GM12878 (cell line): ENCODE measurements around the gene RNASEL. TPM values are rescaled to one million over a fixed set of nuclear protein-coding genes. Genes with fewer than 3 reads are reported as not detected.
A peak's percentile ranks its signal among the peaks of the same experiment; 100 is the strongest.

ENCODE experiments used
- ATAC-seq: fragments of 200-7000 bp; cut with Tn5 transposase; 3 replicates; pipeline ENCODE4 v1.9.1; 2020; ENCODE audit warnings: mild to moderate bottlenecking, moderate library complexity
- BruUV-seq: library from RNA; stranded (reverse); fragments of 400-500 nt; replicated peaks from 2 replicates; lab custom pipeline; 2021; lab: Mats Ljungman, UMichigan
- CTCF ChIA-PET: fragments of 300-600 bp; sonication (Branson Sonifier 250); formaldehyde crosslinking; extraction: SDS; loops from one replicate; lab custom pipeline; 2021; ENCODE audit warnings: inconsistent platforms; lab: Yijun Ruan, JAX
- POLR2A ChIA-PET: fragments of 350-600 bp; formaldehyde crosslinking; extraction: SDS; loops from one replicate; lab custom pipeline; 2021; ENCODE audit warnings: inconsistent platforms; lab: Charles Lee
- RAD21 ChIA-PET: fragments of 300-600 bp; sonication (Branson Sonifier 250); formaldehyde crosslinking; loops from one replicate; lab custom pipeline; 2023; ENCODE audit warnings: antibody characterized with exemption; ENCODE audit not compliant: unreplicated experiment; lab: Charles Lee
- SMC1A ChIA-PET: fragments of 300-600 bp; sonication (Branson Sonifier 250); formaldehyde crosslinking; loops from one replicate; lab custom pipeline; 2023; ENCODE audit not compliant: unreplicated experiment, uncharacterized antibody; lab: Charles Lee
- DNase-seq: peaks from one replicate; pipeline ENCODE4 v3.0.0-alpha.2; 2011; ENCODE audit warnings: low read depth, low spot score
- FAIRE-seq: peaks from 3 replicates; lab custom pipeline; 2011; peaks lifted over from hg19 to GRCh38; lab: Jason Lieb, UNC
- H2AFZ ChIP-seq: 2 replicates; pipeline ENCODE4 v1.6.0; 2011; ENCODE audit warnings: low read depth, low read length, control low read depth; ENCODE audit not compliant: control insufficient read depth
- H3K27ac ChIP-seq: 2 replicates; pipeline ENCODE4 v1.5.1; 2011; ENCODE audit warnings: control low read depth; ENCODE audit not compliant: control insufficient read depth, insufficient read depth
- H3K27me3 ChIP-seq, 2 experiments: replicated peaks in 1 of 2; 2 replicates each; pipeline versions ENCODE4 v1.6.0 to v1.6.1; 2011; ENCODE audit warnings: low read length in 1 of 2; ENCODE audit not compliant: control insufficient read depth in 2 of 2, insufficient read depth in 2 of 2
- H3K36me3 ChIP-seq, 2 experiments: 2 replicates each; pipeline ENCODE4 v1.5.1; 2011; ENCODE audit warnings: low read length in 1 of 2; ENCODE audit not compliant: control insufficient read depth in 2 of 2, insufficient read depth in 2 of 2
- H3K4me1 ChIP-seq: 2 replicates; pipeline ENCODE4 v1.6.1; 2011; ENCODE audit warnings: mild to moderate bottlenecking, low read length, moderate library complexity, mixed read lengths; ENCODE audit not compliant: control insufficient read depth, insufficient read depth
- H3K4me2 ChIP-seq: 2 replicates; pipeline ENCODE4 v1.6.0; 2011; ENCODE audit warnings: control low read depth; ENCODE audit not compliant: control insufficient read depth, insufficient read depth
- H3K4me3 ChIP-seq: fragments of 200-600 bp; sonication (generic); 2 replicates; pipeline ENCODE4 v1.5.1; 2016
- H3K79me2 ChIP-seq: 2 replicates; pipeline ENCODE4 v1.6.0; 2011; ENCODE audit warnings: low read length; ENCODE audit not compliant: control insufficient read depth, insufficient read depth
- H3K9ac ChIP-seq: 2 replicates; pipeline ENCODE4 v1.8.0; 2011; ENCODE audit warnings: low read length, control low read depth, mixed read lengths; ENCODE audit not compliant: control insufficient read depth, insufficient read depth
- H3K9me3 ChIP-seq: replicated peaks from 3 replicates; pipeline ENCODE4 v1.5.1; 2011; ENCODE audit warnings: mild to moderate bottlenecking, low read length; ENCODE audit not compliant: control insufficient read depth, insufficient read depth
- H4K20me1 ChIP-seq: 2 replicates; pipeline ENCODE4 v1.6.0; 2011; ENCODE audit not compliant: control insufficient read depth, insufficient read depth
- CBX5 ChIP-seq: sonication (generic); IDR thresholded peaks from 2 replicates; pipeline ENCODE4 v1.6.1; 2016; ENCODE audit warnings: low read depth, moderate library complexity, mild to moderate bottlenecking, inconsistent platforms
- CHD1 ChIP-seq: IDR thresholded peaks from 2 replicates; pipeline ENCODE4 v1.6.1; 2012; ENCODE audit warnings: low read depth, low read length, improper control_type of control experiment
- CHD2 ChIP-seq: IDR thresholded peaks from 2 replicates; pipeline ENCODE4 v1.6.1; 2011; ENCODE audit warnings: low read depth, low read length, improper control_type of control experiment, borderline replicate concordance
- CUX1 ChIP-seq: IDR thresholded peaks from 2 replicates; pipeline ENCODE4 v1.6.1; 2012; ENCODE audit warnings: improper control_type of control experiment, low read depth, low read length; ENCODE audit not compliant: insufficient replicate concordance
- EGR1 ChIP-seq, 2 experiments: IDR thresholded peaks; 1 replicate in 1 of 2; 2 replicates in 1 of 2; pipeline ENCODE4 v1.6.1; 2011 to 2012; ENCODE audit warnings: low read depth in 2 of 2, low read length in 2 of 2, borderline replicate concordance in 1 of 2, mild to moderate bottlenecking in 1 of 2, moderate library complexity in 1 of 2
- ESRRA ChIP-seq: IDR thresholded peaks from 2 replicates; pipeline ENCODE4 v1.6.1; 2012; ENCODE audit warnings: mild to moderate bottlenecking, low read length, improper control_type of control experiment
- MTA3 ChIP-seq: IDR thresholded peaks from 2 replicates; pipeline ENCODE4 v1.6.1; 2012; ENCODE audit warnings: low read length, inconsistent platforms, borderline replicate concordance
- NRF1 ChIP-seq: conservative IDR thresholded peaks from 2 replicates; pipeline ENCODE4 v1.6.1; 2011; ENCODE audit warnings: mild to moderate bottlenecking, low read depth, low read length, improper control_type of control experiment
- PBX3 ChIP-seq: IDR thresholded peaks from 2 replicates; pipeline ENCODE4 v1.6.1; 2011; ENCODE audit warnings: mild to moderate bottlenecking, low read depth, low read length, moderate library complexity; ENCODE audit not compliant: insufficient replicate concordance
- RAD51 ChIP-seq: fragments of 450-650 bp; IDR thresholded peaks from 2 replicates; pipeline ENCODE4 v1.6.1; 2016; ENCODE audit warnings: moderate library complexity, mild to moderate bottlenecking, inconsistent platforms
- RCOR1 ChIP-seq: conservative IDR thresholded peaks from 2 replicates; pipeline ENCODE4 v1.6.1; 2012; ENCODE audit warnings: low read depth, low read length, improper control_type of control experiment
- SPI1 ChIP-seq: IDR thresholded peaks from 2 replicates; pipeline ENCODE4 v1.6.1; 2011; ENCODE audit warnings: low read depth, mild to moderate bottlenecking, low read length, moderate library complexity, borderline replicate concordance; ENCODE audit not compliant: insufficient read depth
- STAT1 ChIP-seq: fragments of 450-650 bp; conservative IDR thresholded peaks from 2 replicates; pipeline ENCODE4 v1.6.1; 2014; ENCODE audit warnings: antibody characterized with exemption, mild to moderate bottlenecking
- TBL1XR1 ChIP-seq: IDR thresholded peaks from 2 replicates; pipeline ENCODE4 v1.6.1; 2012; ENCODE audit warnings: low read depth, low read length, improper control_type of control experiment
- ZNF217 ChIP-seq: fragments of 450-650 bp; IDR thresholded peaks from 2 replicates; pipeline ENCODE4 v1.6.1; 2017; ENCODE audit warnings: antibody characterized with exemption, mild to moderate bottlenecking
- WGBS: methylation state at CpG from one replicate; pipeline ENCODE4 v1.1.6; 2016; ENCODE audit warnings: low lambda C conversion rate; ENCODE audit not compliant: insufficient replicate concordance, insufficient coverage; ENCODE audit errors: missing lambda C conversion rate; 5-methylcytosine and 5-hydroxymethylcytosine counted together
- in situ Hi-C: fragments of 300-500 bp; cut with MboI; formaldehyde crosslinking; loops from 9 replicates; pipeline ENCODE4 v1.14.3; 2018; ENCODE audit warnings: mixed read lengths
- intact Hi-C: fragments of 100-400 bp; cut with micrococcal nuclease; formaldehyde crosslinking; loops from one replicate; pipeline ENCODE4 v1.14.2; 2022; ENCODE audit not compliant: unreplicated experiment
- polyA plus RNA-seq, 11 experiments: library from polyadenylated mRNA; depleted of rRNA in 4 of 11; unstranded in 6 of 11; stranded (reverse) in 5 of 11; fragments of >200 nt; fragmentation: Nextera tagmentation in 4 of 11; fragmentation: Illumina TruSeq in 1 of 11; extraction: Ambion mirVana in 4 of 11; extraction: Trizol in 1 of 11; gene quantifications; 1 replicate in 1 of 11; 2 replicates in 10 of 11; pipeline versions ENCODE4 v1.2.1 to v1.2.3, GENCODE V29; 2011 to 2016; ENCODE audit warnings: inconsistent platforms in 2 of 11, missing spikeins in 2 of 11, low read depth in 1 of 11
- total RNA-seq, 4 experiments: library from RNA; depleted of rRNA in 3 of 4; stranded (reverse); fragments of >200 nt in 3 of 4; fragmentation: Illumina TruSeq in 1 of 4; extraction: Trizol in 1 of 4; gene quantifications; 2 replicates each; pipeline versions ENCODE4 v1.2.1 to v1.2.3, GENCODE V29; 2013 to 2021

The RNASEL gene
- total and polyA plus RNA-seq, 10 of the 15 experiments (the other 5 are each of a cell fraction or from before 2014, with no cell fraction given): 3.0 to 10.8 (median 5.0) TPM

- no peaks in the 10 kb centered on the region; the same call in 2 of the 3 replicates for H3K9me3 ChIP-seq
- peak; percentile 6; the same call in 1 of the 3 replicates for ATAC-seq
- no CpG with 5 or more reads among the region's 1 CpG for WGBS
- H3K4me1 ChIP-seq: peaks cover 68% of the 10 kb centered on the region
- POLR2A ChIA-PET: interaction anchor here (0.8 to 5.1 kb wide), 6 partner anchors 10 to 51 kb away, joined by 3 to 51 read pairs (median 4); no protein-coding TSS in a partner anchor
- H2AFZ ChIP-seq: no peak overlapping the region
- DNase-seq: no peak
- CTCF ChIA-PET: interaction anchor here (1.0 to 4.3 kb wide), 6 partner anchors 9 to 157 kb away, joined by 3 to 31 read pairs (median 6); partner anchors contain the start of gene RGS16
- H3K4me2 ChIP-seq: peak overlapping the region; percentile 21; the same call in 1 of the 2 replicates
- RAD21 ChIA-PET: interaction anchor here (1.1 to 3.1 kb wide), 6 partner anchors 9 to 156 kb away, joined by 3 to 23 read pairs (median 8); partner anchors contain the start of gene RGS16
- intact Hi-C loops: no loop called here
- no peak overlapping the region for H3K4me3 ChIP-seq
- in situ Hi-C loops: no loop called here
- no TSS peak for BruUV-seq
- H3K27me3 ChIP-seq: no peaks in the 10 kb centered on the region
- H4K20me1 ChIP-seq: no peaks in the 10 kb centered on the region
- H3K79me2 ChIP-seq: no peaks in the 10 kb centered on the region
- H3K9ac ChIP-seq: no peak overlapping the region
- H3K27ac ChIP-seq: no peak overlapping the region
- SMC1A ChIA-PET: interaction anchor here (0.6 to 14.8 kb wide), 6 partner anchors 8 to 157 kb away, joined by 3 to 238 read pairs (median 32); partner anchors contain the start of gene RGS16
- no peak for FAIRE-seq
- no peaks in the 10 kb centered on the region for H3K36me3 ChIP-seq
- TF ChIP-seq CUX1 (no peak), RAD51 (no peak), CHD1 (no peak), EGR1 (IDR thresholded peaks at IDR 0.05; ENCODE audit: borderline replicate concordance in 1 of 2, low read depth in 2 of 2, low read length in 2 of 2) (no peak), TBL1XR1 (no peak), SPI1 (no peak), MTA3 (no peak), CHD2 (no peak), RCOR1 (no peak), PBX3 (peak; percentile 56), CBX5 (no peak), ESRRA (no peak), NRF1 (no peak), ZNF217 (no peak), STAT1 (no peak)
Measured at GRCh38 chr1:182625719-182626504, 36.9 kb upstream of the RNASEL start.
